PFSK-1 (cell line): Measurements from ENCODE around the gene STBD1.

ENCODE experiments used
- FOXP2 ChIP-seq: optimal IDR thresholded peaks from 2 replicates; pipeline ENCODE3; 2011; ENCODE audit warnings: borderline replicate concordance, control low read depth, inconsistent platforms; ENCODE audit not compliant: insufficient read depth; ENCODE audit errors: extremely low read length, extremely low read depth
- POLR2AphosphoS5 ChIP-seq: IDR thresholded peaks from 2 replicates; pipeline ENCODE4 v1.6.1; 2012; ENCODE audit warnings: low read depth, mild to moderate bottlenecking, control low read depth, low read length, moderate library complexity
- REST ChIP-seq, 2 experiments: IDR thresholded peaks; 2 replicates each; pipeline versions ENCODE4 v1.6.1 to v1.8.0; 2011 to 2012; ENCODE audit warnings: low read depth in 2 of 2, low read length in 2 of 2, control low read depth in 1 of 2, inconsistent platforms in 1 of 2, mild to moderate bottlenecking in 1 of 2, moderate library complexity in 1 of 2; ENCODE audit not compliant: insufficient read depth in 1 of 2
- SIN3A ChIP-seq: IDR thresholded peaks from 2 replicates; pipeline ENCODE4 v1.6.1; 2012; ENCODE audit warnings: mild to moderate bottlenecking, low read length, moderate library complexity, borderline replicate concordance; ENCODE audit not compliant: insufficient read depth
- TAF1 ChIP-seq: IDR thresholded peaks from 2 replicates; pipeline ENCODE4 v1.6.1; 2012; ENCODE audit warnings: low read length, control low read depth, borderline replicate concordance; ENCODE audit not compliant: insufficient read depth

The STBD1 gene

GRCh38 chr4:76300012-76300411 lies 6.5 kb upstream of the STBD1 start:
- TF ChIP-seq TAF1 (no peak), SIN3A (no peak), POLR2AphosphoS5 (no peak), FOXP2 (no peak), REST (IDR thresholded peaks at IDR 0.05; ENCODE audit: insufficient read depth in 1 of 2, low read depth in 2 of 2, low read length in 2 of 2) (no peak)

- TF ChIP-seq POLR2AphosphoS5 (no peak), SIN3A (no peak), FOXP2 (no peak), REST (IDR thresholded peaks at IDR 0.05; ENCODE audit: insufficient read depth in 1 of 2, low read depth in 2 of 2, low read length in 2 of 2) (no peak), TAF1 (no peak)
Measured at GRCh38 chr4:76301068-76301774, 5.3 kb upstream of the STBD1 start.

- TF ChIP-seq REST (IDR thresholded peaks at IDR 0.05; ENCODE audit: insufficient read depth in 1 of 2, low read depth in 2 of 2, low read length in 2 of 2) = no peak
Measured at GRCh38 chr4:76301775-76302162, 4.8 kb upstream of the STBD1 start.

- TF ChIP-seq REST (IDR thresholded peaks at IDR 0.05; ENCODE audit: insufficient read depth in 1 of 2, low read depth in 2 of 2, low read length in 2 of 2) (no peak), POLR2AphosphoS5 (no peak), TAF1 (no peak), SIN3A (no peak), FOXP2 (no peak)
Measured at GRCh38 chr4:76302826-76303438, 3.6 kb upstream of the STBD1 start.
